C4-2B (cell line): Measurements from ENCODE around the gene SNTG2.

ENCODE experiments used
- H3K27ac ChIP-seq: fragments of 450-650 bp; 2 replicates; pipeline ENCODE4 v1.5.1; 2017
- ZFX ChIP-seq: fragments of 450-650 bp; IDR thresholded peaks from 2 replicates; pipeline ENCODE4 v1.6.1; 2017
- TF ChIP-seq, protein P1 (sequence below): fragments of 450-650 bp; conservative IDR thresholded peaks from 2 replicates; pipeline ENCODE4 v1.5.1; 2017; ENCODE audit warnings: mild to moderate bottlenecking

Gene SNTG2

DNA sequence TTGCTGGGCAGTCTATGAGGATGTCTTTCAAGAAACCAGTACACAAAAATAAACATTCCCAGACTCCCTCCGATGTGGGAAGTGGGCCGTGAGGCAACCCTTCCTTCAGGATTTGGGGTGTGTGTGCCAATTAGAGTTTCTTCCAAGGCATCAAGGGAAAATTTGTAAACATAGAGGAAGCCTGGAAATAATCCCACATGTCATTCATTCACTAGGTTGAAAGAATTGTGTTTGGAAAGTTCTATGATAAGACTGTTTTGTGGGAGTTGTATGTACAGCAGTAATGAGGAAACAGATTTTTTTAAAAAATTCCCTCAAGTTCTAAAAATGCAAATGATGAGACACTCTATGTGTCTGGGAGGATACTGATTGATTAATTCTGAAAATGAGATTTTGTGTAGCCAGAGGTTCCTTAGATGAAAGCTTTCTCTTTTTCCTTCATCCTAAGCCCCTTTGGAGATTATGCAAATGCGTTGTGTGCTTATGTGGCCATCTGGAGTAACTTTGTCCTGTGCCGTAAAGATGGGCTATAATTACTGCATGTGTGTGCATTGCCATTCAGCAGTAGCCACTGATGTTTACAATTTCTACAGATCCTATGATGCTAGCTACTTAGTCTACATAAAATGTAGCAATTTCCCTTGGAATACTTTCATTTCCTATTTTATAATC, 354.8 kb downstream of the SNTG2 start:
- TF ChIP-seq ZFX = no peak
- TF ChIP-seq, protein P1, sequence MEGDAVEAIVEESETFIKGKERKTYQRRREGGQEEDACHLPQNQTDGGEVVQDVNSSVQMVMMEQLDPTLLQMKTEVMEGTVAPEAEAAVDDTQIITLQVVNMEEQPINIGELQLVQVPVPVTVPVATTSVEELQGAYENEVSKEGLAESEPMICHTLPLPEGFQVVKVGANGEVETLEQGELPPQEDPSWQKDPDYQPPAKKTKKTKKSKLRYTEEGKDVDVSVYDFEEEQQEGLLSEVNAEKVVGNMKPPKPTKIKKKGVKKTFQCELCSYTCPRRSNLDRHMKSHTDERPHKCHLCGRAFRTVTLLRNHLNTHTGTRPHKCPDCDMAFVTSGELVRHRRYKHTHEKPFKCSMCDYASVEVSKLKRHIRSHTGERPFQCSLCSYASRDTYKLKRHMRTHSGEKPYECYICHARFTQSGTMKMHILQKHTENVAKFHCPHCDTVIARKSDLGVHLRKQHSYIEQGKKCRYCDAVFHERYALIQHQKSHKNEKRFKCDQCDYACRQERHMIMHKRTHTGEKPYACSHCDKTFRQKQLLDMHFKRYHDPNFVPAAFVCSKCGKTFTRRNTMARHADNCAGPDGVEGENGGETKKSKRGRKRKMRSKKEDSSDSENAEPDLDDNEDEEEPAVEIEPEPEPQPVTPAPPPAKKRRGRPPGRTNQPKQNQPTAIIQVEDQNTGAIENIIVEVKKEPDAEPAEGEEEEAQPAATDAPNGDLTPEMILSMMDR = no peak
- H3K27ac ChIP-seq = no peak overlapping the region

DNA sequence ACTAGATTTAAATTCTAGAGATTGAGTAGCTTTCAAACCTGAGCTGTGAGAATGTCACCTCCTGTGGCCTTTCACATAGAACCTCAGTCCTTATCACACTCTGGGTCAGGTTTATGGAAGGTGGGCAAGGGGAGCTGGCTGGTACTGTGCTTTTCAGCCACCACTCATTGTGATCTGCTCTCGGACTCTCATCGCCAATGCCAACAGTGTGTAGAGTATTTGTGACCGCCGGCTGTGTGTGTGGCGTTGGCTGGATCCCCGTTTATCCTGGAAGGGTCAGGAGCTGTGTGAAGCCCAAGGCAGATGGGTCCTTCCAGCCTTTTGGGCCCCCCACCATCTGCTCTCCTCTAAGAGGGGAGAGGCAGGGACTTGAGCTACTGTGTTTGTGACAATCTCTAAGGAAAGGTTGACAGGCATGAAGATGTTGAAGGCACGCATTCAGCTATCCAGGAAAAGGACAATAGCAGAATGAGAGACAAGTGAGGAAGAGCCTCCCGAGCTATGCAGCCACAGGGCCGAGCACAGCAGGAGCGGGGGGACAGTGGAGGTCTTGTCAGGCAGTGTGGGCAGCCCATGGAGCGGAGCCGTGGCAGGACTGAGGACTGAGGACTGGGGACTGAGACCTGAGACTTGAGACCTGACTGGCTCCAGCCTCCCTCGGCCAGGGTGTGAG, 355.5 kb downstream of the SNTG2 start:
- TF ChIP-seq, protein P1 = no peak
- TF ChIP-seq ZFX = no peak
- no peak overlapping the region for H3K27ac ChIP-seq

DNA sequence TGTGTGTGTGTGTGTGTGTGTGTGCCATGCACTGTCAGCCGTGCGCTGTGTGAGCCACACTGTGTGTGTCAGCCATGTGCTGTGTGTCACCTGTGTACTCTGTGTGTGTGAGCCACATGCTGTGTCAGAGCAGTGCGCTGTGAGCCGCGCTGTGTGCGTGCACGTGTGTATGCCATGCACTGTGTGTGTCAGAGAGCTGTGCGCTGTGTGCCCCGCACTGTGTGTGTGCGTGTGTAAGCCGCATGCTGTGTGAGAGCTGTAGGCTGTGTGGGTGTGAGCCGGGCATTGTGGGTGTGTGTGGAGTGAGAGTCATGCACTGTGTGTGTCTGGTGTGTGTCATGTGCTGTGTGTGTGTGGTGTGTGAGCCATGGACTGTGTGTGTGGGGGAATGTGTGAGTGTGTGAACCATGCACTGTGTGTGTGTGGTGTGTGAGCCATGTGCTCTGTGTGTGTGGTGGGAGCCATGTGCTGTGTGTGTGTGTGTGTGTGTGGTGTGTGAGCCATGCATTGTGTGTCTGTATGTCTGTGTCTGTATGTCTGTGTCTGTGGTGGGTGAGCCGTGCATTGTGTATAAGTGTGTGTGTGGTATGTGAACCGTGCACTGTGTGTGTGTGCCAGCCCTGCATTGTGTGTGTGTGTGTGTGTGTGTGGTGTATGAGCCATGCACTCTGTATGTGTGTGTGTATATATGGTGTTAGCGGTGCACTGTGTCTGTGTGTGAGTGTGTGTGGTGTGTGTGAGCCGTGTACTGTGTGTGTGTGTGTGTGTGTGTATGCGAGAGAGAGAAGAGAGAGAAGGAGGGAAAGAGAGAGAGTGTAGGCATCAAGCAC, 356.3 kb downstream of the SNTG2 start:
- H3K27ac ChIP-seq = no peak overlapping the region
- TF ChIP-seq, protein P1 = no peak
- TF ChIP-seq ZFX = no peak

DNA sequence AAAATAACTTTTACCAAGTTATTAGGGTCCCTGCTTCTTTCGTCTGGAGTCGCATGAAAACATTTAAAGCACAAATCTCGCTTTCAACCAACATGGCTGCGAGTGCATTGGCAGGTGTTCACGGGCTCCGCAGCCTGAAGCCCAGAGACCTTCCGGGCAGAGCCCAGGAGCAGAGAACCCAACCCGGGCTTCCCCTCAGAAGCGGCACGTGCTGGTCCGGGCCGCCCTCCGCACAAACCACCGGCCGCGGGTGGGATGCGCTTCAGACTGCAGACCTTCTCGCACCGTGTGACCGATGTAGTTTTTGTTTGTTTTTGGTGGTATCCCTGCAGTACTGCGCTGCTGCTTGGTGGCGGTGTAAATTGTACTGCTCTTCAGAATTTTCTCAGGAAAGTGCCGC, 357.0 kb downstream of the SNTG2 start:
- H3K27ac ChIP-seq = no peak overlapping the region
- TF ChIP-seq ZFX = no peak
- TF ChIP-seq, protein P1 = no peak

DNA sequence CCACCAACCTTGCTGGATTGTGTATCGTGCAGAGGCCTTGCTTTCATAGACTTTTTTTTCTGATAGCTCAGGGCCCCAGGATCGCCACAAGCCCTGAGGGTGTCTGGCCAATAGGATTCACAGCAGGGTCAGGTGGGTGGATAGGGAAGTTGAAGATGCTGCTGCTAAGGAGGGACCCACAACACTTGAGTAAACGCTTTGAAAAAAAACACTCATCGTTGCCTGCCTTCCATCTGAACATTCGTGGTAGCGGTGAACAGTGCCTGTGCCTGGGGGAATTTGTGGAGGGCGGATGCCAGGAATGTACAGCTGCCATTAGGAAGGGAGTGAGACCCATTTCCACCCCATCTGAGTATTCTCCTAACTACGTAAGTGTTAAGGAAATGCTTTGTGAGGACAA, 358.0 kb downstream of the SNTG2 start:
- no peak overlapping the region for H3K27ac ChIP-seq
- TF ChIP-seq ZFX = no peak
- TF ChIP-seq, protein P1 = no peak

DNA sequence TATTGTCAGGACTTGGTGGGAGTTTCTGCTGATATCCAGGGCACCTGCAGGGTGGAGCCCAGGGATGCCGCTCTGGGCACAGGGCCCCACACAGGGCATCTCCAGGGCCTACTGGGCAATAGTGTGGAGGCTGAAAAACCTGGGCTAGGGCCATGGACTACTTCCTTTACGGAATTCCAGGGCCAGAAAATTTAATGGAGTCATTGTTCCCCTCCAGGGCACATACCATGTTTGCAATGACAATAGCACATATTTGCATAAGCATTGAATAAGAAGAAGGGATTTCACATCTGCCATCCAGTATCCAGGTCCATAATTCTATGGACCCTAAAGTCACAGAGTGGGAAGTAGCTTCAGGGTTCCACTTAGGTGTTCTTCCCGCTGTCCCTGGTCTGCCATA, 358.9 kb downstream of the SNTG2 start:
- no peak overlapping the region for H3K27ac ChIP-seq
- TF ChIP-seq, protein P1 = no peak
- TF ChIP-seq ZFX = no peak

DNA sequence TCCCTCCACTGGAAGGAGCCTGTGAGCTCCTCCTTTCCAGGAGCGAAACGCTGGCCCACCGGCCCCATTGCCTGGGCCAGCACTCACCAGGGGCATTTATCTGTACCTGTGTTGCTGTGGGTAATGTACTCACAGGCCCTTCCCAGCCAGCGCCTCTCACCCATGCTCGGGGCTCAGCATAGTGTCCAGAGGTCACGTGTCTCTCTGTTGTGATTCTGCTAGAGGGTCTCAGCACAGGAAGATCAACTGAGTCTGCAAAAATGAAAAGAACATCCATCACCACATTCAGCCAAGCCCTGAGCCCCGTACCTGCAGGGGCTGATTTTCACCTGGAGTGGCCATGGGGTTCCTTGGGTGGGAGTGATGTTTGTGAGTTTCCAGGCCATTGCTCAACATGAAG, 359.6 kb downstream of the SNTG2 start:
- no peak for TF ChIP-seq ZFX
- TF ChIP-seq, protein P1 = no peak
- no peak overlapping the region for H3K27ac ChIP-seq
